Stimulated activated CD4-positive, alpha-beta T cell treated with anti-CD3 and anti-CD28 coated beads, Interleukin-4, amount 100 ng/mL, for 1 hour (primary cell): ENCODE measurements around the gene CFAP410.

Source experiments
- DNase-seq: peaks from one replicate; pipeline ENCODE4 v3.0.0-alpha.2; 2020

The CFAP410 gene

DNA sequence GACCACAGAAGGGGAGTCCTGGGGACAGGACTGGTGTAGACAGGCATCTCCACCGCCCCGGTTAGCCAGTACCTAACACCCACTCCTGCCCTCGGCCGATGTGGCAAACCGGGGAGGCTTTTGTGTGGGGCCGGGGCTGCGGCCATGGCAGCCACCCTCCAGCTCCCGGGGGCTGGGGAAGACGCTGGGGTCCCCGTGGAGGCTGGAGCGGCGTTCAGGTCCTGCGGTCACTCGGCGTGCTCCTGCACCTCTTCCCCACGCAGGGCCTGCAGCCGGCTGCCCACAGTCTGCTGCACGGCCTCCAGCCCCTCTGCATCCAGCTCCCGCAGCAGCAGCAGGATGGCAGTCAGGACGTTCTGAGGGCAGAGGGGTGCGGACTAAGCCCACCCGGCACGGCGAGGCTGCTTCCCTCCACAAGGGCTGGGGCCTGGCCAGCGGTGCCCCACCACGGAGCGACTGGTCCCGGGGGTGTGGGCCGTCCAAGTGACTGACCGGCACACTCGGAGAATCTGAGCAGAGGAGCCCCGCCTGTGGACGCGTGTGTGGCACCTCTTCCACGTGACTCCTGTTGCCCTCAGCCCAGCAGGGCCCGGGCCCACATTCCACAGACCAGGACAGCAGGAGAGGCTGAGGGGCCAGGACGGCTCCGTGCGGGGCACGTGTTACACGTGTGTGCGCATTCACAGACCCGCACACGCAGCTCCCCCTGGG is 9.1 kb downstream of the CFAP410 start:
- no peak for DNase-seq

DNA sequence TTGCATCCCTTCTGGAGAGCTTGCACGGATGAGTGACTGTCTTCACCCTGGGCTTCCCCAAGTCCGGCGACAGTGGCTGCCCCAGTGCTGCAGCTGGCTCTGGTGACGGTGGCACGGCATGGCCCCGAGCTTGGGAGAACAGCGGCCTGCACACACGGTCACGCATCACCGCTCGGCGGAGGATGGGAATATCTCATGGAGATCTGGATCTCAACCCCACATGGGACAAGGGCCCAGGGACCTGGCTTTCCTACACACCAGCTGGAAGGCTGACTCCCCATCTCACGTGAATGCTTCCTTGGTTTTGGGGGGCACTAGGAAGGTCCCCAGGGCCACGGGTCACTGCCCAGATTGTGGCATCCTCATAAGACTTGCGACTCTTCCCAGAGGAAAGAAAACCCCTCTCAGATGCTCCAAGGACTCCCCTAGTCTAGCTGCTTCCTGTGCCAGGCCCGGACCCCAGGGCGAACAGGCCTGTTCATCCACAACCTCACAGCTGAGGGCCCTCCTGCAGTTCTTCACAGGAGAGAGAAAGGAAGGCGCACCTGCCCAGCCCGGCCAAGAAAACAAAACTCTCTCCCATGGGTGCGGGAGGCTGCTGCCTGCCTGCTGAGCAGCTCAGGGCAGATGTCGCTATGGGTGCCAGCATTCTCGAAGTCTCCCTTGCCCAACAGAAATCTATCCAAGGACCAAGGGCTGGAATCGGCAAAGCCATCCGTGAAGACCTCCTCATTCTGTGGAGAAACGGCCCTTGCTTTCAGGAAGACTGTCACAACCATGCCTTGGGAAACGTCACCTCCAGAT is 9.9 kb downstream of the CFAP410 start:
- no peak for DNase-seq

DNA sequence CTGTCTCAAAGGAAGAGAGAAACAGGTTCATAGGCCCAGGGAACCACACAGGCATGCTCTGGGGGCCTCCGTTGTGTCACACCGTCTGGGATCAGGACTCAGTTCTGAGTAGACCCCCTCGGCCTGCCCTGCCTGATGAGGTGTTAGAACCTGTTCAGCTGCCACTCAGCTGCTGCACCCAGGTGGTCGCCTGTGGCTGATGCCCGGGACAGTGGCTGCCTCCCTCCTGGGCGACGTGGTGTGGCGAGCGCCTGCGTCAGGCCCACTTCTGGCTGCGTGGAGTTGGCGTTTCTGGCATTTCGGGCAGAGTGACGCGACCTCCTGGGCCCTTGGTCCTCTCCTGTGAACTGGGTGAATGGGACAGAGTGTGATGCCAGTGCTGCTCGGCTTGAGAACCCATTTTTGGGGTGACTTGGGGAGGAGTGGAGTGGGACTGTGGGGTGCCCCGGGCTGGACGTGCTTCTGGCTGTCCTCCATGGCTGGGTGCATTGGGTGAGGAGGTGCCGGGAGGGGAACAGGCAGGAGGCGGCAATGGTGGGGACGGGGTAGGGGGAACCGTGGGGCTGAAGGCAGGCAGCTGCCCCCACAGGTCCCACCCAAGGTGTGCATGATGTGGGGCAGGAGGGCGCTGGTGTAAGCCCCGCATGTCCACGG is 10.8 kb downstream of the CFAP410 start:
- no peak for DNase-seq

DNA sequence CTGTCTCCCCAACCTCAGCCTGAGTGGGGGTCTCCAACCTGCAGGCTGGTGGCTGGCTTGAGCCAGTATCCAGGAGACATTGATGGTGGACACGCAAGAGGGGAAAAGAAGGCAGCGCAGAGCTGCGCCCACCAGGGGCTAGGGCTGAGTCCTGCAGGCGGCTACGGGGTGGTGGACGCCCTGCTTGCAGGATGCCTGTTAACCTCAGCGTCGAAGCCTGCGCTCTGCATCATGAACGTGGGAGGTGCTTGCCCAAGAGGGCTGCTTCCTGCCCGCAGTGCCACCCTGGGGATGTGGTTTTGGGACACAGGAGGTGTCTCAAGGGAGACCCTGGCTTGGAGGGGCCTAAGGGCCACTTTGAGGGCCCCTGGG is 11.6 kb downstream of the CFAP410 start:
- DNase-seq: no peak

GRCh38 chr21:44326716-44327602 is 12.2 kb downstream of the CFAP410 start:
- no peak for DNase-seq

- DNase-seq: no peak
Measured at GRCh38 chr21:44326272-44326647, 12.9 kb downstream of the CFAP410 start.

DNA sequence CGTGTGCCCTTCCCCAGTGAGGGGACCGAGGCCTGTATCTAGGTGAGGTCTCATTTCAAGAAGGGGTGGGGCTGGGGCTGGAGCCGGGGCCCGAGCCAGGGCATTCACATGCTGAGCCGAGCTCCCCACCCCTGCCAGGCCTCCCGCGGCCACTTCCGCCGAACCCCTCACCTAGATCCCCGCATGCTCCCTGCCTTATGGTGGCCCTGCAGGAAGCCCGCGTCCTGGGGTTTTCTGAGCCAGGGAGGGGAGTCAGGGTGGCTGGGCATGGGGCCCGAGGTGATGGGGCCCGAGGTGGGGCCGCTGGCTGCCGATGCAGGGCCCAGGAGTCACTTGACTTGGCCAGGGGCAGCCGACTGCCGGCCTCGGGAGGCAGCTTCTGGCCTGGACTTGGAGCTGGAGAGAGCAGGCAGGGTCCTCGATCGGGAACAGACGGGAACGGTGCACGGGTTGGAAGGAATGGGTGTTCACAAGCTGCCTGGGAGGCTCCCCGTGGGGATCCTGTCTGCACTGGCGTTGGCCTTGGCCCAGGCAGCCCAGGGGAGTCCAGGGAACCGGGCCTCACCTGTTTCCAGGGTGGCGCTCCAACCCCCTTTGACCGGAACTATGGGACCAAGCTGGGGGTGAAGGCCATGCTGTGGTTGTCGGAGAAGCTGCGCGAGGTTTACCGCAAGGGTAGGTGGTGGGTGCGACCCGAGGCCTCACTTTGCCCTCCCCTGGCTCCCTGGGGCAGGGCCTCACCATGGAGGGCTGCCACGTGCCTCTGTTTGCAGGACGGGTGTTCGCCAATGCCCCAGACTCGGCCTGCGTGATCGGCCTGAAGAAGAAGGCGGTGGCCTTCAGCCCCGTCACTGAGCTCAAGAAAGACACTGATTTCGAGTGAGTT is 13.6 kb downstream of the CFAP410 start:
- no peak for DNase-seq

GRCh38 chr21:44324854-44325107 is 14.4 kb downstream of the CFAP410 start:
- DNase-seq: no peak

- no peak for DNase-seq
Measured at GRCh38 chr21:44324106-44324853, 14.9 kb downstream of the CFAP410 start.

- DNase-seq: no peak
Measured at GRCh38 chr21:44323591-44323990, 15.6 kb downstream of the CFAP410 start.

DNA sequence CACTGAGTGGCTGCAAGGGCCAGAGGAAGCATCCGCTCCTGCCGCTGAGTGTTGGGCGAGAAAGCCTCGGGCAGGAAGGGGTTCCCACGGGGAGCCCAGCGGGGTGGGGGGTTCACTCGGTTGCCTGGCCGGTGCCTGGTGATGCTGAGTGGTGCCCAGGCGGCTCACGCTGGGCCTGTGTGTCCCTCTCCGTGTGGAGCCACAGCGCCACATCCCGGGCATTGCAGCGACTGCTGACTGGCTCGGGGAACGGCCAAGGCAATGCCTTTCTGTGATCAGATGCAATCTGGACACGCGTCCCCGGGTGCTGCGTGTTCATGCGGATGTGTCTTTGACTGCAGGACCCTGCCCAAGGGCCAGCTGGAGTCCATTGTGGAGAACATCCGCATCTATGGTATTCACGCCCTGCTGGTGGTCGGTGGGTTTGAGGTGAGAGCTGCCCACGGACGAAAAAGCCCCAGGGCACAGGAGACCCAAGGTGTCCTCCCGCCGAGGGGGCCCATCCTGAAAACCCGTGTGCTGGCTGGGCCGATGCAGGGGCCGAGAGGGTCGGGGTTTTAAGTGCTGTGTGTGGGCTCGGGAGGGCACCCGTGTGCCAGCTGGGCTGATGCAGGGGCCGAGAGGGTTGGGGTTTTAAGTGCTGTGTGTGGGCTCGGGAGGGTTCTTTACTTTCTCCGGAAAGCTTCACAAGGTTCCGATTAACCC is 16.4 kb downstream of the CFAP410 start:
- no peak for DNase-seq

GRCh38 chr21:44321846-44322450 is 17.2 kb downstream of the CFAP410 start:
- no peak for DNase-seq

GRCh38 chr21:44320847-44321246 is 18.3 kb downstream of the CFAP410 start:
- DNase-seq: no peak

- no peak for DNase-seq
Measured at GRCh38 chr21:44319407-44320065, 19.7 kb downstream of the CFAP410 start.

GRCh38 chr21:44318489-44319285 is 20.5 kb downstream of the CFAP410 start:
- no peak for DNase-seq

DNA sequence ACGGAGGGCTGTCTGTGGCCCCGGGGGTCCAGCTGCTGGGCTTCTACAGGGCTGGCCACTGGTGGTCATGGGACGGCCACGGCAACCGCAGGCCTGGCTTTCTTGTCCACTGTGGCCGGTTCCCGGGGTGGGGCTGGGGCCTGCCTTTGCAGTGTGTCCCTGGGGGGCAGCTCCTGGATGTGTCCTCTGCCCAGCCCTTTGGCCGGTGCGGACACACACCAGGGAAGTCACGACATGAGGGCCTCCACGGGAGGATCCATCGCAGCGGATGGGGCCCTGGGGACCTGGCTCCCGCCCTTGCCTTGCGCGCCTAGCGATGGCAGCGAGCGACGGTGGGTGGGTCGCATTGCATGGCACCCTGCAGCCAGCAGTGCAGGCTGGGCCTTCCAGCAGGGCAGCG is 21.3 kb downstream of the CFAP410 start:
- no peak for DNase-seq

DNA sequence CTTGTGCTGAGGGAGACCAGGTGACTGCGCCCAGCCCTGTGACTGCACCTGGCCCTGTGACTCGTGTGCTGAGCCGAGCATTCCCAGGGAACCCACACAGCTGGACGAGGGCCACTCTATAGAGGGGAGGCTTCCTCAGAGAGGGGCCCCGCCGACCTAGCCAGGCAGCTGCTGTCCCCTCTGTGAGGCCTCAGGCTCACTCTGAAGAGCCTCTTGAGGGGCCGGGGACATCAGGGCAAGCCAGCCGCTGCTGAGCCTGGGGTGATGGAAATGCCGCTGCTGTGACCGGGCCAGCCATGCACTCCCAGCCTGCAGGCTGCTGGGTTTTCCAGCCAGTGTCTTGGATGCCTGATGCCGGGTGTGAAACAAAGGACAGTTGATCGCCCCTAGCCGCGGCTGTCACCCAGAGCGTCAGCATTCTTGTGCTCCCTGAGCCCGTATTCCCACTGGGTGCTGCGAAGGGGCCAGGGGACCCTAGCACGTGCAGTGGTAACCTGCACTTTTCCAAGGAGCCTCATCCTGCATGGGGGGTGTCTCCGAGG is 21.9 kb downstream of the CFAP410 start:
- DNase-seq: no peak

GRCh38 chr21:44316277-44316900 is 22.8 kb downstream of the CFAP410 start:
- DNase-seq: no peak
